HepG2 (cell line): Measurements from ENCODE around the gene IQCN. TPM values are rescaled to one million over a fixed set of nuclear protein-coding genes. Genes with fewer than 3 reads are reported as not detected.
A peak's percentile ranks its signal among the peaks of the same experiment; 100 is the strongest.

Source experiments
- BRD4 ChIP-seq: sonication (generic); formaldehyde crosslinking; IDR thresholded peaks from 2 replicates; pipeline ENCODE4 v1.4.0; 2020; ENCODE audit warnings: missing genetic modification reagents
- CEBPG ChIP-seq: IDR thresholded peaks from 2 replicates; pipeline ENCODE4 v1.6.1; 2016
- EHMT2 ChIP-seq: fragments of 200-600 bp; sonication (generic); IDR thresholded peaks from 2 replicates; pipeline ENCODE4 v1.7.0; 2017; ENCODE audit warnings: antibody characterized with exemption, low read depth, low read length, borderline replicate concordance
- FOSL1 ChIP-seq: sonication (generic); formaldehyde crosslinking; IDR thresholded peaks from 2 replicates; pipeline ENCODE4 v1.9.0; 2021; ENCODE audit warnings: missing genetic modification reagents, borderline replicate concordance
- JUNB ChIP-seq: sonication (generic); formaldehyde crosslinking; IDR thresholded peaks from 2 replicates; pipeline ENCODE4 v1.8.0; 2022; ENCODE audit warnings: missing genetic modification reagents, mild to moderate bottlenecking, borderline replicate concordance
- MAFK ChIP-seq, 2 experiments: IDR thresholded peaks in 1 of 2; conservative IDR thresholded peaks in 1 of 2; 2 replicates each; pipeline ENCODE4 v1.6.1; 2011; ENCODE audit warnings: improper control_type of control experiment in 2 of 2, low read length in 2 of 2
- MTF2 ChIP-seq: sonication (generic); formaldehyde crosslinking; IDR thresholded peaks from 2 replicates; pipeline ENCODE4 v1.5.0; 2020; ENCODE audit warnings: missing genetic modification reagents, borderline replicate concordance
- POLR2AphosphoS5 ChIP-seq: IDR thresholded peaks from 2 replicates; pipeline ENCODE4 v1.6.1; 2012; ENCODE audit warnings: low read depth, low read length
- PTBP1 ChIP-seq: fragments of 200-400 bp; formaldehyde crosslinking; IDR thresholded peaks from 2 replicates; pipeline ENCODE4 v1.6.1; 2018; ENCODE audit warnings: low read length, low read depth; ENCODE audit not compliant: poor library complexity, severe bottlenecking
- RARG ChIP-seq: sonication (generic); formaldehyde crosslinking; IDR thresholded peaks from 2 replicates; pipeline ENCODE4 v1.4.0; 2020; ENCODE audit warnings: low read depth, mild to moderate bottlenecking, missing genetic modification reagents
- SIN3A ChIP-seq: IDR thresholded peaks from 2 replicates; pipeline ENCODE4 v1.6.1; 2011; ENCODE audit warnings: low read depth, mild to moderate bottlenecking, control low read depth, low read length, borderline replicate concordance
- SRF ChIP-seq: IDR thresholded peaks from 2 replicates; pipeline ENCODE4 v1.6.1; 2011; ENCODE audit warnings: mild to moderate bottlenecking, low read depth, low read length, moderate library complexity
- TAF15 ChIP-seq: fragments of 200-400 bp; formaldehyde crosslinking; IDR thresholded peaks from one replicate; pipeline ENCODE4 v1.6.1; 2018; ENCODE audit warnings: mild to moderate bottlenecking, low read depth, low read length; ENCODE audit not compliant: poor library complexity, severe bottlenecking
- TEAD2 ChIP-seq: sonication (generic); formaldehyde crosslinking; IDR thresholded peaks from 2 replicates; pipeline ENCODE4 v1.9.0; 2021; ENCODE audit warnings: missing genetic modification reagents
- XBP1 ChIP-seq: sonication (generic); formaldehyde crosslinking; IDR thresholded peaks from 2 replicates; pipeline ENCODE4 v1.5.0; 2020; ENCODE audit warnings: missing genetic modification reagents
- YEATS4 ChIP-seq: sonication (generic); formaldehyde crosslinking; IDR thresholded peaks from 2 replicates; pipeline ENCODE4 v1.4.0; 2020; ENCODE audit warnings: missing genetic modification reagents, borderline replicate concordance
- ZBTB21 ChIP-seq: sonication (generic); formaldehyde crosslinking; IDR thresholded peaks from 2 replicates; pipeline ENCODE4 v1.4.0; 2020; ENCODE audit warnings: missing genetic modification reagents
- ZMAT3 ChIP-seq: sonication (generic); formaldehyde crosslinking; conservative IDR thresholded peaks from 2 replicates; pipeline ENCODE4 v1.7.0; 2021; ENCODE audit warnings: missing genetic modification reagents
- polyA plus RNA-seq, 8 experiments: library from polyadenylated mRNA; depleted of rRNA in 3 of 8; stranded (reverse) in 7 of 8; unstranded in 1 of 8; fragments of >200 nt; fragmentation: Illumina TruSeq in 4 of 8; extraction: Trizol in 4 of 8; gene quantifications; 2 replicates each; pipeline versions ENCODE4 v1.2.1 to v1.2.3, GENCODE V29; 2011 to 2016; ENCODE audit warnings: low read depth in 4 of 8, missing spikeins in 1 of 8, mixed read lengths in 1 of 8; ENCODE audit not compliant: insufficient read depth in 1 of 8
- total RNA-seq, 5 experiments: library from RNA; depleted of rRNA; stranded (reverse); fragments of >200 nt; fragmentation: Illumina TruSeq; extraction: Trizol; gene quantifications; 2 replicates each; pipeline ENCODE4 v1.2.3, GENCODE V29; 2016; ENCODE audit warnings: low read depth in 1 of 5
- TF ChIP-seq, protein P1 (sequence below): sonication (generic); formaldehyde crosslinking; IDR thresholded peaks from 2 replicates; pipeline ENCODE4 v1.4.0; 2020; ENCODE audit warnings: mild to moderate bottlenecking, missing genetic modification reagents, borderline replicate concordance
- TF ChIP-seq, protein P2 (sequence below): sonication (generic); formaldehyde crosslinking; IDR thresholded peaks from 2 replicates; pipeline ENCODE4 v1.4.0; 2020; ENCODE audit warnings: missing genetic modification reagents
- TF ChIP-seq, protein P3 (sequence below): IDR thresholded peaks from 2 replicates; pipeline ENCODE4 v1.6.1; 2016; ENCODE audit warnings: missing biosample characterization, missing genetic modification reagents, low read depth

Gene IQCN
- total and polyA plus RNA-seq, 2 of the 13 experiments (the other 11 are each of a cell fraction or from before 2014, with no cell fraction given), result 0.04 to 0.18 TPM

DNA sequence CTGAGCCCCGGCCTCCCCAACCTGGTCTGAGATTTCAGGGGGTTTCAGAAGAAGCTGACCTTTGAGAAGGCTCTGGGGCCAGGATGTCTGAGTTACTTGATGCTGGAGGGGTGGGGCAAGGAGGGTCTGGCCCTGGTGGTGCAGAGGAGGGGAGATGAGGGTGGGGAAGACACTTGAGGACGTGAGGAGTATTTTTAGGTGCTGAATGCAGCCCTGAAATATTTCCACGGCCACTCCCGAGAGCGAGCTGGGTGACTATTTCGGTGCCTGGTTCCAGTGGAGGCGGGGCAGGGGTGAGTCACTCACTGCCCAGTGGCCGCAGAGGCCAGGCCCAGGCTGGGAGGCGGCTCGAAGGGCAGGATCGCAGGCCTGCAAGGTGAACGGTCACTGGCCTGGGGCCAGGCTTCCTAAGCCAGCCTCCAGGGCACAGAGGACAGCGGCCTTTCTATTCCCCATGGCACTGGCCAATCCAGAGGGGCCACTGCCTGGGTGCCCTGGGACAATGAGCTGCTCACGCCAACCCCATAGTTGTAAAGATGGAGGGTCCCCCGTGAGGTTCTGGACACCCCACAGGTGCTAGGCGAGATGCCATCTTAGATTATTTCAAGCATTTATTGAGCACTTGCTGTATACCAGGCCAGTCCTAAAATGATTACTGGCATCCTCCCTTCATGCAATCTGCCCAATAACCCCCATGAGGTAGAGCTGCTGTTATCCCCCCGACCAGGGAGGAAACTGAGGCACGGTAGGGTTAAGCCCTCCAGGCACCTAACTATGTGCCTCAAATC is 26.9 kb upstream of the IQCN start (continued):
- TF ChIP-seq, protein P1, sequence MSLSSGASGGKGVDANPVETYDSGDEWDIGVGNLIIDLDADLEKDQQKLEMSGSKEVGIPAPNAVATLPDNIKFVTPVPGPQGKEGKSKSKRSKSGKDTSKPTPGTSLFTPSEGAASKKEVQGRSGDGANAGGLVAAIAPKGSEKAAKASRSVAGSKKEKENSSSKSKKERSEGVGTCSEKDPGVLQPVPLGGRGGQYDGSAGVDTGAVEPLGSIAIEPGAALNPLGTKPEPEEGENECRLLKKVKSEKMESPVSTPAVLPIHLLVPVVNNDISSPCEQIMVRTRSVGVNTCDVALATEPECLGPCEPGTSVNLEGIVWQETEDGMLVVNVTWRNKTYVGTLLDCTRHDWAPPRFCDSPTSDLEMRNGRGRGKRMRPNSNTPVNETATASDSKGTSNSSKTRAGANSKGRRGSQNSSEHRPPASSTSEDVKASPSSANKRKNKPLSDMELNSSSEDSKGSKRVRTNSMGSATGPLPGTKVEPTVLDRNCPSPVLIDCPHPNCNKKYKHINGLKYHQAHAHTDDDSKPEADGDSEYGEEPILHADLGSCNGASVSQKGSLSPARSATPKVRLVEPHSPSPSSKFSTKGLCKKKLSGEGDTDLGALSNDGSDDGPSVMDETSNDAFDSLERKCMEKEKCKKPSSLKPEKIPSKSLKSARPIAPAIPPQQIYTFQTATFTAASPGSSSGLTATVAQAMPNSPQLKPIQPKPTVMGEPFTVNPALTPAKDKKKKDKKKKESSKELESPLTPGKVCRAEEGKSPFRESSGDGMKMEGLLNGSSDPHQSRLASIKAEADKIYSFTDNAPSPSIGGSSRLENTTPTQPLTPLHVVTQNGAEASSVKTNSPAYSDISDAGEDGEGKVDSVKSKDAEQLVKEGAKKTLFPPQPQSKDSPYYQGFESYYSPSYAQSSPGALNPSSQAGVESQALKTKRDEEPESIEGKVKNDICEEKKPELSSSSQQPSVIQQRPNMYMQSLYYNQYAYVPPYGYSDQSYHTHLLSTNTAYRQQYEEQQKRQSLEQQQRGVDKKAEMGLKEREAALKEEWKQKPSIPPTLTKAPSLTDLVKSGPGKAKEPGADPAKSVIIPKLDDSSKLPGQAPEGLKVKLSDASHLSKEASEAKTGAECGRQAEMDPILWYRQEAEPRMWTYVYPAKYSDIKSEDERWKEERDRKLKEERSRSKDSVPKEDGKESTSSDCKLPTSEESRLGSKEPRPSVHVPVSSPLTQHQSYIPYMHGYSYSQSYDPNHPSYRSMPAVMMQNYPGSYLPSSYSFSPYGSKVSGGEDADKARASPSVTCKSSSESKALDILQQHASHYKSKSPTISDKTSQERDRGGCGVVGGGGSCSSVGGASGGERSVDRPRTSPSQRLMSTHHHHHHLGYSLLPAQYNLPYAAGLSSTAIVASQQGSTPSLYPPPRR (CRISPR knock-in tag), result 0 out of 2 replicates have a peak, but pooled peaks have one; percentile 38
- TF ChIP-seq TEAD2 (CRISPR knock-in tag) (no peak), EHMT2 (no peak), BRD4 (no peak), SIN3A (no peak), JUNB (CRISPR knock-in tag) (peak; percentile 69; the same call in 1 of the 2 replicates), CEBPG (CRISPR knock-in tag) (no peak), YEATS4 (no peak), FOSL1 (CRISPR knock-in tag) (peak; percentile 88), PTBP1 (no peak), RARG (no peak), POLR2AphosphoS5 (no peak), ZBTB21 (CRISPR knock-in tag) (no peak), XBP1 (CRISPR knock-in tag) (no peak), TAF15 (no peak), SRF (no peak), ZMAT3 (no peak), MAFK (conservative IDR thresholded peaks at IDR 0.05 in 1 of 2, IDR thresholded peaks at IDR 0.05 in 1 of 2; ENCODE audit: low read length in 2 of 2) (no peak), MTF2 (CRISPR knock-in tag) (no peak)
- TF ChIP-seq, protein P2, sequence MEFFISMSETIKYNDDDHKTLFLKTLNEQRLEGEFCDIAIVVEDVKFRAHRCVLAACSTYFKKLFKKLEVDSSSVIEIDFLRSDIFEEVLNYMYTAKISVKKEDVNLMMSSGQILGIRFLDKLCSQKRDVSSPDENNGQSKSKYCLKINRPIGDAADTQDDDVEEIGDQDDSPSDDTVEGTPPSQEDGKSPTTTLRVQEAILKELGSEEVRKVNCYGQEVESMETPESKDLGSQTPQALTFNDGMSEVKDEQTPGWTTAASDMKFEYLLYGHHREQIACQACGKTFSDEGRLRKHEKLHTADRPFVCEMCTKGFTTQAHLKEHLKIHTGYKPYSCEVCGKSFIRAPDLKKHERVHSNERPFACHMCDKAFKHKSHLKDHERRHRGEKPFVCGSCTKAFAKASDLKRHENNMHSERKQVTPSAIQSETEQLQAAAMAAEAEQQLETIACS (CRISPR knock-in tag), result no peak
- TF ChIP-seq, protein P3, sequence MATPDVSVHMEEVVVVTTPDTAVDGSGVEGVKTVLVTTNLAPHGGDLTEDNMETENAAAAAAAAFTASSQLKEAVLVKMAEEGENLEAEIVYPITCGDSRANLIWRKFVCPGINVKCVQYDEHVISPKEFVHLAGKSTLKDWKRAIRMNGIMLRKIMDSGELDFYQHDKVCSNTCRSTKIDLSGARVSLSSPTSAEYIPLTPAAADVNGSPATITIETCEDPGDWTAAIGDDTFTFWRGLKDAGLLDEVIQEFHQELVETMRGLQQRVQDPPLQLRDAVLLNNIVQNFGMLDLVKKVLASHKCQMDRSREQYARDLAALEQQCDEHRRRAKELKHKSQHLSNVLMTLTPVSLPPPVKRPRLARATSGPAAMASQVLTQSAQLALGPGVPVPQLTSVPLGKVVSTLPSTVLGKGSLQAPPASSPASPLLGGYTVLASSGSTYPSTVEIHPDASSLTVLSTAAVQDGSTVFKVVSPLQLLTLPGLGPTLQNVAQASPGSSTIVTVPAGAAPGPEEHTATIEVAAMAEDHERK, result no peak
